ENCODE measurements around the gene IRF4.

DNA sequence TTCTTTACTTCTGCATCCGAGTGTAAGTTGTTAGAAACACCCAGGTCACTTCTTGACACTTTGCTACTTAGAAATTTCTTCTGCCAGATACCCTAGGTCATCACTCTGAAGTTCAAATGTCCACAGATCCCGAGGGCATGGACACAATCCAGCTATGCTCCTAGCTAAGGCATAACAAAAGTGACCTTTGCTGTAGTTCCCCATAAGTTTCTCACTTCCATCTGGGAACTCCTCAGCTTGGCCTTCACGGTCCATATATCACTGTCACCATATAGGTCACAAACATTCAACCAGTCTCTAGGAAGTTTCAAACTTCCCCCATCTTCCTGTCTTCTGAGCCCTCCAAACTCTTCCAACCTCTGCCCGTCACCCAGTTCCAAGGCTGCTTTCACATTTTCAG lies 65.3 kb downstream of the IRF4 start:
- TF ChIP-seq POLR2AphosphoS5 (IDR thresholded peaks at IDR 0.05; ENCODE audit: low read depth, low read length) (no peak), POLR2A (IDR thresholded peaks at IDR 0.05; ENCODE audit: low read depth, low read length) (no peak), TAF1 (IDR thresholded peaks at IDR 0.05; ENCODE audit: borderline replicate concordance, low read depth, low read length) (no peak)
